Fibroblast of lung (primary cell): Measurements from ENCODE around the gene NOPCHAP1.

ENCODE experiments used
- CTCF ChIP-seq, 2 donors: IDR thresholded peaks in 1 of 2; conservative IDR thresholded peaks in 1 of 2; 1 replicate in 1 of 2; 2 replicates in 1 of 2; pipeline ENCODE4 v1.5.1; 2011 to 2012; ENCODE audit warnings: low read length in 2 of 2, control low read depth in 1 of 2, inconsistent platforms in 1 of 2, low read depth in 1 of 2, mild to moderate bottlenecking in 1 of 2
- EZH2 ChIP-seq: IDR thresholded peaks from 2 replicates; pipeline ENCODE4 v1.5.1; 2012; ENCODE audit warnings: low read length, control low read depth, mild to moderate bottlenecking; ENCODE audit errors: missing control alignments

- no peak for TF ChIP-seq CTCF (conservative IDR thresholded peaks at IDR 0.05 in 1 of 2, IDR thresholded peaks at IDR 0.05 in 1 of 2; ENCODE audit: low read depth in 1 of 2, low read length in 2 of 2)
- TF ChIP-seq EZH2, result no peak
These were observed 22.4 kb upstream of the NOPCHAP1 start for GRCh38 chr12:104963757-104964156.
